ENCODE measurements around the gene QSOX2.

The QSOX2 gene

DNA sequence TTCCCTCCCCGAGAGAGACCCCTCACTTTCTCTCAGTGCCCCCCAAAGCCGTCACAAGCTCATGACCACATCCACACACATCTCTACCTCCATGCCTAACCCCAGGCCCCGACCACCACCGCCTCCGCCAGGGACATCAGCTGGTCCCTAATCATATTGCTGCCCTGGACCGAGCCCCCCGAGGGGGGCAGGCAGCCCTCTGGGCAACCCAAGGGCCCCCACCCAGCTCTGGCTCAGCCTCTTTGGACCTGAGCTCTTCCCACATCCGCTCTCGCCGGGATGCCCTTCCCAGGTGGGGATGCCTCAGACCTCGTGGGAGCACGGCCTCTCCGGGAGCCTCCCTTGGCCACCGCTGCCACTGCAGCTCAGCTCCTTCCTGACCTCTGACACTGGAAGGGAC lies 59.2 kb downstream of the QSOX2 start:
- DNase-seq: no peak

GRCh38 chr9:136185596-136186366 lies 59.8 kb downstream of the QSOX2 start:
- DNase-seq: no peak

DNA sequence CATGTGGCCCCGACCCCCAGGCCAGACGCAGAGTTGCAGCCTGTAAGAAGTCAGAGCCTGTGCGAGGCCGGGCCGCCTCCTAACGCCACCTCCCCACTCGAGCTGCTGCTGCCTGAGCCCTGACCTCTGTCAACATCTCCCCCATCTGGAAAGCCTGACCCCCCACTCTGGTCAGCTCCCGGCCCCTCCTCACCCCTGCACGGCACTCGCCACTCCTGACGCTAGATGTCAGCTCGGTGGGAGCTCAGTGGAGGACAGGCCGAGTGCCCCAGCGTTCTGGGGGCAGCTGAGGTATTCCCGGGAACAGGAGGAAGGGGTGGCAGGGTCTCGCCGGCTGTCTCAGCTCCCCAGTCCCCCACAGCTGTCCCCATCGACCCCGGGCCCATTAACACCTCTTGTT lies 60.5 kb downstream of the QSOX2 start:
- DNase-seq: no peak

- no peak for DNase-seq
Measured at GRCh38 chr9:136182850-136183422, 62.7 kb downstream of the QSOX2 start.

GRCh38 chr9:136182420-136182787 lies 63.2 kb downstream of the QSOX2 start:
- DNase-seq: no peak

GRCh38 chr9:136181784-136182419 lies 63.7 kb downstream of the QSOX2 start:
- DNase-seq: no peak

DNA sequence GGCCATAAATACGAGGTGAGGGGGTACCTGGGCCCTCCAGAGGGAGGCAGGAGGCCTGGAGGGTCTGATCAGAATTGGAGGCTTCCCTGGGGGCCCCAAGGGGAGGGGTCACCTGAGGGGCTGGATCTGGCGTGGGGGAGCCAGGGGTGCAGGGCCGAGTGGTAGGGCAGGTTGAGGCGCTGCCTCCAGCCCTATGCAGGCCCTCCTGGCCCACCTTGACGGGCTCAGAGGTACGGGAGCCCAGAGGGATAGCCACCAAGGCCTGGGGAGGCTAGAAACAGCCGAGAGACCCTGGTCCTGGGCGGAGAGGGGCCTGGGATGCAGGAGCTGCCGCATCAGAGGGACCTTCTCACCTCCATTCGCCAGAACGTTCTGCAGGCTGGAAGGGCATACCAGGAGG lies 65.0 kb downstream of the QSOX2 start:
- DNase-seq: no peak

GRCh38 chr9:136179761-136180160 lies 65.9 kb downstream of the QSOX2 start:
- DNase-seq: no peak

DNA sequence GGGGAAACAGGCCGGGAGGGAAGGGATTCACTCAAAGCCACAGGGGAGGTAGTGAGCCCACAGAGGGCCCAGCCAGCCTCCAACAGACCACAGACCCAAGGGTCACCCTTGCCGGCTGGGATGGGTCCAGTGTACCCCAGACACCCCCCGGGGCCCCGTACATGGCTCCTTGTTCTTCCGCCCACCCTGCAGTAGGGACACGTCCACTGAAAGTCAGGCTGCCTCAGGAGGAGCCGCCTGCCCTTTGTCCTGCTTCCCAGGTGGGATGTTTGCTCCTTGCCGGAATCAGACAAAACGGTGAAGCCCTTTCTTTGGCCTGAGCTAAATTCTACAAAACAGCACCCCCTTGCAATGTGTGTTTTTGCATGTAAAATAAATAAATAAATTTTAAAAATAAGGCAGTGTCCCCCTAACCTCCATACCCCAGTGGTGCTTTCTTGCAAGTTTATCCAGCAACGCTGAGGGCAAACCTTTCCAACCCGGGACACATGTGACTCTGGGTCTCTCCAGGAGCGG lies 66.5 kb downstream of the QSOX2 start:
- no peak for DNase-seq

DNA sequence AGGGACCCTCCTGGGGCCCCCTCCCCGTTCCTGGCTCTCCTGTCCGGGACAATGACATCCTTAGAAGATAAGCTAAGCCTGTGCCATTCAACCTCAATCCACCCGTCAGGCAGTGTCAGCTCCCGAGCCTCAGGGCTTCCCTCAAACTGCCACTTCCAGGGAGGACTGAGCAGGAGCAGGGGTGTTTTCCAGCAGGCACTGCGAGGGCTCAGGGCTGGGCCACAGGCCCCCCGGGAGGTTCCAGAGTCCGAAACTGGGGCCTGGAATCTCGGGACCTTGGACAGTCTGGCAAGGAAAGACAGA lies 66.9 kb downstream of the QSOX2 start:
- no peak for DNase-seq

DNA sequence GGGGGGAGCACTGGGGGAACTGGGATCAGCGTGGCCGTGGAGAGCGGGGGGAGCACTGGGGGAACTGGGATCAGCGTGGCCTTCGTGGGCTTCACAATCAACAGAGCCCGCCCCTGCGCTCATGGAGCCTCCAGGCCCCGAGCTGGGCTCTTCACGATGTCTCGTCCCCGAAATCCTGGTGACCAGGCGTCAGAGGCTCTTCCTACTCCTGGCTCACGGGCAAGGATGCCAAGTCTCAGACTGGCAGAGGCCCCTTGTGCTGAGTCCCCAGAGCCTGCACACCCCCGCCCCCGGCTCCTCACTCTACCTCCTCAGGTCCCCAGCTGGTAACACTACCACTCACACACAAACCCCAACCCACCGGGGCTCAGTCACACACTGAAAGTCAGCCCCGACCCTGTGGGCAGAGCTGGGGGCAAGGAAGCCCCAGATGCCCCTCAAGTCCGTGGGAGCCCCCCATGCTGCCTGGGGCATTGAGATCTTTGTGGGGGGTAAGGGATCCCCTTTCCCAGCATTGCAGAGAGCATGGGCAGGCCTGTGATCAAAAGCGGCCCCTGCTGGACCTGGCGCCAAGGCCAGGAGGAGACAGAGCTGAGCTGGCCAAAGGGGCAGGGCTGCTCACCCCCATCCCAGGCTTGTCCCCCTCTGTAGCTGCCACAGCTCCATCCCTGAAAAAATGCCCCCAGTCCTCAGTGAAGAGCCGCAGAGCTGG lies 67.4 kb downstream of the QSOX2 start:
- DNase-seq: no peak

- no peak for DNase-seq
Measured at GRCh38 chr9:136177224-136177623, 68.4 kb downstream of the QSOX2 start.

GRCh38 chr9:136175616-136176197 lies 69.9 kb downstream of the QSOX2 start:
- peak; percentile 61 for DNase-seq

GRCh38 chr9:136174779-136175615 lies 70.6 kb downstream of the QSOX2 start:
- DNase-seq: no peak

DNA sequence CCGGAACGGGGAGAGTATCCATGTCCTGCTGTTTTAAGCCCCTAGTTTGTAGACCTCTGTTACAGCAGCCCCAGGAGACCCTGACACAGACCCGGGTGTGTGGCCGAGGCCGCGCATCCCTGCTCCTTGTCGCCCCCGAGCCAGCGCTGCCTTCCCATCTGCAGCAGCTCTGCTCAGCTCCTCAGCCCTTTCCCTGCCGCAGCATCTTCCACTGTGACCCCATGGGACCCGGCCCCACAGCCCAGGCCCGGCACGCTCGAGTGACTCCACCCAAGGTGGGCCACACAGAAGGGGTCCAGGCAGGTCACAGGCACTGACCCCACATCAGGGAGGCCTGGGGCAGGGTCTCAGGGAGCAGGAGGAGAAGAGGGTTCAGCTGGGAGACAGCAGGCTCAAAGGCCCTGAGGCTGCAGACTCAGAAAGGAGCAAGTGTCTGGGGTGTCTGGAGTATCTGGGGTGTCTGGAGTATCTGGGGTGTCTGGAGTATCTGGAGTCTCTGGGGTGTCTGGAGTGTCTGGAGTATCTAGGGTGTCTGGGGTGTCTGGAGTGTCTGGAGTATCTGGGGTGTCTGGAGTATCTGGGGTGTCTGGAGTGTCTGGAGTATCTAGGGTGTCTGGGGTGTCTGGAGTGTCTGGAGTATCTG lies 71.8 kb downstream of the QSOX2 start:
- no peak for DNase-seq

DNA sequence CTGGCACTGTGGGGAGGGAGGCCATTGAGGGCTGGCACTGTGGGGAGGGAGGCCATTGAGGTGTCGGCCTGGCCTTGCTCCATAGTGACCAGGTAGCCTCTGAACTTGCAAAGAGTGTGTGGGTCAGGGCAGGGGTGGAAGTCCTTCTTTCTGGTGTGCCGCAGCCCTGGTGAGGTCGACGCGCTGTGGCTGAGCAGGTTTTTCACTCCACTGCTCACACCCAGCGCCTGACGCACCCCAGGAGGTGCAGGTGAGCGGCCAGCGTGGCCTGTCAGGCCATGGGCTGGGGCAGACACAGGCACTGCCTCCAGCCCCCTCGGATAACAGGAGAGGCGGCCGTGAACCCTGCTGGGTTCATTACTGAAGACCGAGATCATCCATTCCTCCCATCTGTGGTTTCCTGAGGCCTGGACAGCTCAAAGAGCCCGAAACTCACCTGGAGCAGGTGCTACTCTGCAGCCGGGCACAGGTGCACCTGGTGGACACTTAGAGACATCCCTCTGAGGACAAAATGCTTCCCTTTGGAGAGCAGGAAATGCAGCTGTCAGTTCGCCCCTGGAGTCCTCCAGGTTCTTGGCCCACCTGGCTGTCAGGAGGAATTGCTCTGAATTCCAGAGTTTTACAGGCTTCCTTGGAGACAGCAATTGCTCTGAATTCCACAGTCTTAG lies 73.1 kb downstream of the QSOX2 start:
- DNase-seq: no peak

- no peak for DNase-seq
Measured at GRCh38 chr9:136171801-136172411, 73.7 kb downstream of the QSOX2 start.

DNA sequence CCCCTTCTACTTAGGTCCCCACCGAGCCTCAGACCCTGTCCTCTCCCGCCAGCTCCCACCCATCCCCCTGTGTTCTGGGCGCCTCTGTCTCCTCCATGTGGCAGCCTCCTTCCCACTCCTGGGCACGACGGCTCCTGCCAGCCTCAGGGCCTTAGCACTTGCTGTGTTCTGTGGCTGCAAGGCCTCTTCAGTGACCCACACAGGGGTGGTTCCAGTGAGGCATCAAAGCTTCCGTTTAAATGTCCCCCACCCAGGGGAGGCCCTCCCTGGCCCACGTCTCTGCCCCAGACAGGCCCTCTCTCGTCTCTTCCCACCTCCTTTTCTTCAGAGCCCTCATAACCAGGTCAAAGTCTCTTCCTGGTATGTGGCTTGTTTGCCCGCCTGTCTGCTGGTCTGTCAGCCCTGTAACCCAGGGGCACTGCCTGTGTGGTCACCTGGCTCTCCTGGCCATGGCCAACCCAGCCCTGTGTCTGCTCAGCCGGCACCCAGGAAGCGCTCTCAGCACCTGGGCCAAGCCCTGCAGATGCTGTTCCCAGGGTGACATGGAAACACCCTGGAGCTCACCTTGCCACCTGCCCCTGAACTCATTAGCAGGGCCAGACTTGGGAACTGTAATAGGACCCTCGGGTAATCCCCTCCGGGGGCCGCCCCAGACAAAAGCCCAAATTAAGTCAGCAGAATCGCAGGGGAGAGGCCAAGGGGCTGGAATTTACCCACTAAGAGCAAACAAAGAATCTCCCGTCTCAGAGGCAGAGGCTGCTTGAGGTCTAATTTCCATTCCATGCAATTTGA lies 74.4 kb downstream of the QSOX2 start:
- no peak for DNase-seq

DNA sequence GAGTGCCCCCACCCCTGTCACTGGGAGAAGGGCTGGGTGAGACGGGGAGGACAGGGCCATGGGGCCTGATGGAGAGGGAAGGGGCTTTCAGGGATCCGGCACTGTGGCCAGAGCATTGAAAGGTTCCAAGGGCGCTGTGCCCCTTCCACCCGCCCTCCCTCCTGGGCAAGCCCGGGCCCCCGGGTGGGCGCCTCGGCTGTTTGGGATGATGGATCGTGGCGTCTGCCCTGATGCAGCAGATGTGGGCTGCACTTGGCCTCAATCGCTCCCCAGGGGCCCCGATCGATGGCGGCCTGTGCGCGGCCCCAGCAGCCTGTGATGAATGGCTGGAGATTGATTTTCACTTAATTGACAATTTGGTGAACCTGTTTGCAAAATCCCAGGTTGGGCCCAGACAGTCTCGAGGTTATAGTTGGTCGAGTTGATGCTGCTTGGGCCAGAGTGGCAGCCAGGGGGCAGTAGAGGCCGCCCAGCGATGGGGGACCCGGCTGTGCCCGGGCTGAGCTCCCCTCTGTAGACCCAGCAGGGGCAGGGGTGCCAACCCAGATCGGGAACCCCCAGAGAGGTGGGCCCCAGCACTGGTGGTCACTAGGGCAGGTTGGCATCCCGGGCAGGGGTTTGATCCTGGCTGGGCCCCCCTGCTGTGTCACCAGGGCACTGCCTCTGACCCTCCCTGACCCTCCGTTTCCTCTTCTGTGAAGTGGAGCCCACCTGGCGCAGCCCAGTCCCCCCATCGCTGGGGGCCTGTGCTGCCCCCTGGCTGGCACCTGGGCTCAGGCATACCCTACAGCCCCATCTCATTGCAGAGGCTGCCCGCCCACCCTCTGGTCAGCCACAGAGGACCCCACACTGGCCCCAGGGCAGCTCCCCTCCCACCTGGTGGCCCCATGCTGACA lies 75.4 kb downstream of the QSOX2 start:
- DNase-seq: no peak
